ENCODE data around the gene COMMD2. TPM values are rescaled to one million over a fixed set of nuclear protein-coding genes. Genes with fewer than 3 reads are reported as not detected.
A peak's percentile ranks its signal among the peaks of the same experiment; 100 is the strongest.

Gene COMMD2
- total and polyA plus RNA-seq, 2 of the 4 experiments (the other 2 are of a cell fraction), result 23.6 to 46.1 TPM

- peak overlapping the region in 1 of 2 experiments; percentile 9; a peak in 1 of 4 replicates for H4K8ac ChIP-seq (ENCODE audit: low read depth in 2 of 2, low read length in 2 of 2)
- ATAC-seq (ENCODE audit: low read depth) (no peak), DNase-seq (no peak)
- H3K4me1 ChIP-seq (ENCODE audit: control insufficient read depth, insufficient read depth, low read length), result peaks cover 4% of the 10 kb centered on the region
- H3K27ac ChIP-seq (ENCODE audit: insufficient read depth, low read length), result no peak overlapping the region
- H4K5ac ChIP-seq (ENCODE audit: low read depth, low read length), result no peak overlapping the region
- CTCF ChIA-PET, result interaction anchor here (1.1 to 2.8 kb wide), 2 partner anchors 36 to 278 kb away, joined by 3 to 15 read pairs; no protein-coding TSS in a partner anchor
- no peaks in the 10 kb centered on the region for H3K36me3 ChIP-seq (ENCODE audit: control insufficient read depth, insufficient read depth, low read length)
- H3K23ac ChIP-seq (ENCODE audit: low read depth, low read length), result no peak overlapping the region
- H3K9me3 ChIP-seq (ENCODE audit: control insufficient read depth, insufficient read depth, low read length), result no peaks in the 10 kb centered on the region
- peak overlapping the region; percentile 32; the same call in 1 of the 2 replicates for H4K91ac ChIP-seq (ENCODE audit: insufficient read depth, low read depth, low read length)
- peak overlapping the region; percentile 64 for H2AK5ac ChIP-seq (ENCODE audit: low read depth, low read length)
- dilution Hi-C loops (cut with HindIII; ENCODE audit: low sequenced_read_pairs, unreplicated experiment), result no loop called here
- H3K27me3 ChIP-seq (ENCODE audit: control insufficient read depth, insufficient read depth, low read length), result peaks cover 3% of the 10 kb centered on the region
- intact Hi-C loops (cut with micrococcal nuclease), result no loop called here
- no peak overlapping the region for H2AK9ac ChIP-seq (replicated peaks; ENCODE audit: low read depth, low read length, poor library complexity)
- 0 out of 2 replicates have a peak overlapping the region, but pooled peaks have one; percentile 8 for H2BK120ac ChIP-seq (ENCODE audit: low read depth, low read length)
- no peaks in the 10 kb centered on the region for H3K79me1 ChIP-seq (ENCODE audit: low read depth in 1 of 2, low read length in 2 of 2)
- H2AFZ ChIP-seq (replicated peaks; ENCODE audit: low read length, poor library complexity), result no peak overlapping the region
- no peak overlapping the region for H2BK5ac ChIP-seq (ENCODE audit: low read depth, low read length, poor library complexity, severe bottlenecking)
- no CpG with 5 or more reads among the region's 2 CpGs for WGBS, 2 experiments (ENCODE audit: extremely low coverage in 2 of 2, insufficient read length in 1 of 2)
- H3K14ac ChIP-seq (replicated peaks; ENCODE audit: low read depth, low read length), result no peak overlapping the region; the same call in 1 of the 2 replicates
- no peaks in the 10 kb centered on the region for H4K20me1 ChIP-seq (ENCODE audit: insufficient read depth, low read length)
- no peak overlapping the region for H3K18ac ChIP-seq (ENCODE audit: low read depth, low read length)
- H3K9me1 ChIP-seq (ENCODE audit: insufficient read depth, low read length), result peaks cover 4% of the 10 kb centered on the region
- in situ Hi-C loops (cut with MboI; ENCODE audit: low sequenced_read_pairs), result no loop called here
- 0 out of 2 replicates have a peak overlapping the region, but pooled peaks have one; percentile 38 for H2BK20ac ChIP-seq (ENCODE audit: low read depth, low read length)
- no peak overlapping the region for H3K4me2 ChIP-seq (ENCODE audit: low read depth, low read length)
- peak overlapping the region; percentile 11 for H3K4ac ChIP-seq (ENCODE audit: low read depth, low read length)
- no peak overlapping the region for H3K56ac ChIP-seq (ENCODE audit: extremely low read depth, insufficient read depth, low read length)
- H3K9ac ChIP-seq (ENCODE audit: low read depth, low read length), result no peak overlapping the region
- POLR2A ChIA-PET (ENCODE audit: unreplicated experiment), result no interaction called here
- no peak overlapping the region for H3K4me3 ChIP-seq (ENCODE audit: insufficient read depth, low read depth, low read length)
- H2BK15ac ChIP-seq (ENCODE audit: low read depth, low read length), result peak overlapping the region; percentile 34; the same call in 1 of the 3 replicates
- no TSS peak for BruUV-seq (replicated peaks)
- TF ChIP-seq MAZ (IDR thresholded peaks at IDR 0.05; ENCODE audit: borderline replicate concordance, low read depth, low read length) (no peak), POLR2A (IDR thresholded peaks at IDR 0.05; ENCODE audit: low read depth, low read length) (no peak), SMC3 (IDR thresholded peaks at IDR 0.05; ENCODE audit: low read depth, low read length) (no peak)
These were observed 20.6 kb upstream of the COMMD2 start for GRCh38 chr3:149772861-149773260.

All from IMR-90 (cell line).